Left colon (tissue), 2 donors: ENCODE measurements around the gene MT1A. TPM values are rescaled to one million over a fixed set of nuclear protein-coding genes. Genes with fewer than 3 reads are reported as not detected.

Experiments used
- ATAC-seq: fragments of 200-7000 bp; cut with Tn5 transposase; one replicate; pipeline ENCODE4 v1.9.1; 2020; ENCODE audit warnings: mild to moderate bottlenecking, moderate library complexity
- DNase-seq, 2 donors: peaks; one replicate each; pipeline ENCODE4 v3.0.0-alpha.2; 2020
- intact Hi-C, 2 donors: fragments of 100-400 bp; cut with DNase I in 1 of 2; cut with micrococcal nuclease in 1 of 2; formaldehyde crosslinking; loops; one replicate each; pipeline versions ENCODE4 v1.11.2 to v1.14.0; 2022; cut with DNase I, micrococcal nuclease
- long read RNA-seq: library from polyadenylated mRNA; unstranded; transcript quantifications from one replicate; pipeline ENCODE4 v2.0.0, GENCODE V29; 2021
- total RNA-seq, 2 donors: library from RNA; stranded (reverse); fragmentation: NEBNext Ultra II Directional; extraction: Animal tissue kit (Norgen Biotek cat#: 25700); gene quantifications; one replicate each; pipeline ENCODE4 v1.2.1, GENCODE V29; 2021
- donor health status: DM: no; HTN: no; CAD: no.
- donor health status: DM: yes; HTN: yes; CAD: no.

The MT1A gene
- 1 to 10 TPM; 4.7 to 5.1 TPM for total RNA-seq
- long read RNA-seq: 0 reads

DNA sequence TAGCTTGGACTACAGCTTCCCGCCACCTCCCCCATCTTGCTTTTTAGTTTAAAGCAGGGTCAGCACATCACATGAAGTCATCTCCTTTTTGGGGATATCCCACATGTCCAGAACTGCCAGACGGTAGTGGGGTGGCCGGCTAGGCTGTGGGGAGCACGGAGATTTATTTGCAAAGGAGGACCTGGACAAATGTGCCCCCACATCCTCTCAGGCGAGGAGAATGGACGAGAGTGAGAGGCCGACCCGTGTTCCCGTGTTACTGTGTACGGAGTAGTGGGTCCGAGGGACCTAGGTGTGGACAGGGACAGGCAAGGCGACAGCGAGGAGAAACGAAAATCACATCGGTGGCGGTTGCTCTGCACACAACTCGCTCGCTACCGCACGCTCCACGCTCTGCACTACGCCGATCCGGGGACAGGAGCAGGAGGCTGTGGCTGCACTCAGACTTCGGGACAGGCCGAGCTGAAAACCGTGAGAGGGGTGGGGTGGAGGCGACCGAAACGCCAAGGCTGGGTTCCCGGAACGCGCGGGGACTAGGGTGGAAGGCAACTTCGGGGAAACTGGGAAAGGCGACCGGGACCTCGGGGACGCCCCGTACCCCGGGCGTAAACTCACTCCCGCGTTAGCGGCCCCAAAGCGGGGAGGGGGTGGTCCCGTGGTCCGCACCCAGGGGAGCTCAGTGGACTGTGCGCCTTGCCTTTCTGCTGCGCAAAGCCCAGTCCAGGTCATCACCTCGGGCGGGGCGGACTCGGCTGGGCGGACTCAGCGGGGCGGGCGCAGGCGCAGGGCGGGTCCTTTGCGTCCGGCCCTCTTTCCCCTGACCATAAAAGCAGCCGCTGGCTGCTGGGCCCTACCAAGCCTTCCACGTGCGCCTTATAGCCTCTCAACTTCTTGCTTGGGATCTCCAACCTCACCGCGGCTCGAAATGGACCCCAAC lies at the start of gene MT1A:
Gene MT1A (plus strand): TSS at position 853 of the 937 bp plus-strand sequence. CDS start 73 bp downstream, at position 926.
- ATAC-seq (peak; percentile 87), DNase-seq (peak; percentile 84 to 87)
- intact Hi-C loops: no loop called here

DNA sequence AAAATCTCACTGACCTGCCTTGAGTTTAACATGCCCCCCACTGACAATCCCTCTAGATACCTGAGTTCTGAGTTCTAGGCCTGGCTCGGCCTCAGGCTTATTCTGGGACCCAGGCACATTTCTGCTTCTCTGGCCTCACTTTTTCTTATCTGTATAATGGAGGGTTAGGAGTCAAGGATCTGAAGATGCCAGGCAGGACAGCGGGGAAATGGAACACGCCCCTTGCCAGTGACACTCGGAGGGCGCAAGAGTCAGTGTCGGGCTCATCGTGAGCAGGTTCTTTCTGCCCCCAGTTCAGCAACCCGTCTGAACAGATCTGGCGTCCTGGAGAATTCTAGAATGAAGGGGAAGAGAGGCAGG lies 49.7 kb upstream of the MT1A start:
- no peak for ATAC-seq
- intact Hi-C loops: no loop called here
- no peak for DNase-seq

DNA sequence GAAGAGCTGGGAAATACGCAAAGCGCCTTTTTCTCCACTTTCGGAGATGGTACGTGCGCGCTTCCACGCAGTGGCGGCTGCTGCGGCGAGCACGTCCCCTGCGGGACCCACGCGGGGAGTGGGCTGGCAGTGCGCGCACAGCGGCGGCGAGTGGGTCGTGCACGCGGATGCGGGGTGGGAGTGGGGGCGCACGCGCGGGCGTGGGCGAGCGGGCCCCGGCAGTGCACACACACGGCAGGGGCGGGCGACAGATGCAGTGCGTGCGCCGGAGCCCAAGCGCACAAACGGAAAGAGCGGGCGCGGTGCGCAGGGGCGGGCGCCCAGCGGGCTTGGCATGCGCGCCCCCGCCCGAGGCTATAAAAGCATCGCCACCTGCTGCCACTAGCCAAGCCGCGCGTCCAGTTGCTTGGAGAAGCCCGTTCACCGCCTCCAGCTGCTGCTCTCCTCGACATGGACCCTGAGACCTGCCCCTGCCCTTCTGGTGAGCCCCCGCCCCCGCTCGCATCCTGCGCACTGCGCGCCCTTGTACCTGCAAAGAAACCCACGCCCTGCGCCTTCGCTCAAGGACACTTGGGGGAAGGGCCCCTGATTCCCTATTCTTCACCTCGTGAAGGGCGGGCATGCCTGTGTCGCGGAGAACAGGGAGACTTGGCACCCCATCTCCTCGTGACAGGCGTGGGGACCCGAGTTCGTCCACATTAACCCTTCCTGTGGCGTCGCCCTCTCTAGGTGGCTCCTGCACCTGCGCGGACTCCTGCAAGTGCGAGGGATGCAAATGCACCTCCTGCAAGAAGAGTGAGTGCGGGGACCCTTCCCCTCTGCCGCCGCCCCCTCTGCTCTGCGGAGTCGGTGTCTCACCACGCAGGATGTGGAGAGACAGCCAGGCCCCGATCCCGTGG lies 49.1 kb upstream of the MT1A start, which contains the start of gene MT3:
Gene MT3 (plus strand): TSS at position 388 of the 899 bp plus-strand sequence. CDS start 63 bp downstream, at position 451.
- DNase-seq: peak; percentile 38 to 60
- ATAC-seq: peak; percentile 88
- intact Hi-C loops: no loop called here

DNA sequence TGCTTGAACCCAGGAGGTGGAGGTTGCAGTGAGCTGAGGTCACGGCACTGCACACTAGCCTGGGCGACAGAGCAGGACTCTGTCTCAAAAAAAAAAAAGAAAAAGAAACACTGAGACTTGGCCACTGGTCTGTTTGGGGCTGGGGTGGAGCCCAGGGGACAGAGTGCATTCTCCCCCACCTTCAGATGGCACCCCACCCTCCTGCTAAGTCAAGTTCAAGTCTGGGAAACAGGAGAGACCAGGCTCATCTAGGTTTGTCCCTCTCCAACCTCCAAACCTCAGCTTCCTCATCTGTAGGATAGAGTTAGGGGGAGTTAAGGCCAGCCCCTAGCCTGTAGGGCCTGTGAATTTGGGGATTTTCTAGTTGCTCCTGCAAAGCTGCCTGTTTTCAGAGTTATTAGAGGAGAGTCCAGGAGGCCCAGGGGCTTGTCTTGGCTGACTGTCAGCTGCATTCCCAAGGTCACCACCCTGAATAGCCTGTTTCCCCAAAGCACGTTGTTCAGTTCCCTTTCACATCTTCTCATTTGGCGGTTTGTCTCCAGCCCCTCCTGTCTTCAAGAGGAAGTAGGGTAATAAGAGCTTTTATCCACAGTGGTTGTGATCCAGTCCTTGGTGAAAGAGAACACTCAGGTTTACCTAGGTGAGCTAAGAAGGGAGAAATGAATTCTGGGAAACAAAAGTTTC lies 46.9 kb upstream of the MT1A start:
- intact Hi-C loops: no loop called here
- ATAC-seq (peak; percentile 52), DNase-seq (no peak)

DNA sequence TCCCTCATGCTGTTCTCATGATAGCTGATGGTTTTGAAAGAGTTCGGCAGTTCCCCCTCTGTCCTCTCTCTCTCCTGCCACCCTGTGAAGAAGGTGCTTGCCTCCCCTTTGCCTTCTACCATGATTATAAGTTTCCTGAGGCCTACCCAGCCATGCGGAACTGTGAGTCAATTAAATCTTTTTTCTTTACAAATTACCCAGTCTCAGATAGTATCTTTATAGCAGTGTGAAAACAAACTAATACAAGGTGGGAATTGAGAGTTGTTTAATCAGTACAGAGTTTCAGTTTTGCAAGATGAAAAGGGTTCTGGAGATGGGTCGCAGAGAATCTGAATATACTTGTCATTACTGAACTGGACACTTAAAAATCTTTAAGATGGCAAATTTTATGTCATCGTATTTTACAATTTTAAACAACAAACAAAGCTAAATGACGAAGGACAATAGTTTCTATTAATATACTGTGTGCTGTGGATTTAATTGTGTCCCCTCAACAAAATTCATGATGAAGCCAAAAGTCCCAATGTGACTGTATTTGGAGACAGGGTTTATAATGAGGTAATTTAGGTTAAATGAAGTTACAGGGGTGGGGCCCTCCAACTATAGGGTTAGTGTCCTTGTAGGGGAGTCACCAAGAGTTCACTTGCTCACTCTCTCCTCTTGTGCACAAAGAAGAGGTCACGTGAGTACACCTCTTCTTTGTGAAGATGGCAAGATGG lies 44.7 kb upstream of the MT1A start:
- intact Hi-C loops: no loop called here
- no peak for DNase-seq
- ATAC-seq: no peak

DNA sequence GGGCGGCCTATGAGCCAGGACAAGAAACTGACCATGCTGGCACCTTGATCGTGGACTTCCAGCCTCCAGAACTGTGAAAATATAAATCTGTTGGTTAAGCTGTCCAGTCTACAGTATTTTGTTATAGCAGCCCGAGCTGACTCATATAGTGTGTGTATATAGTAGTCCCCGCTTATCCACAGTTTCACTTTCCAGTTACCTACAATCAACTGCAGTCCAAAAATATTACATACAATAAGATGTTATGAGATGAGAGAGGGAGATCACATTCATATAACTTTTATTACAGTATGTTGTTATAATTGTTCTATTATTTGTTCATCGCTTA lies 44.2 kb upstream of the MT1A start:
- ATAC-seq: no peak
- no peak for DNase-seq
- intact Hi-C loops: no loop called here

DNA sequence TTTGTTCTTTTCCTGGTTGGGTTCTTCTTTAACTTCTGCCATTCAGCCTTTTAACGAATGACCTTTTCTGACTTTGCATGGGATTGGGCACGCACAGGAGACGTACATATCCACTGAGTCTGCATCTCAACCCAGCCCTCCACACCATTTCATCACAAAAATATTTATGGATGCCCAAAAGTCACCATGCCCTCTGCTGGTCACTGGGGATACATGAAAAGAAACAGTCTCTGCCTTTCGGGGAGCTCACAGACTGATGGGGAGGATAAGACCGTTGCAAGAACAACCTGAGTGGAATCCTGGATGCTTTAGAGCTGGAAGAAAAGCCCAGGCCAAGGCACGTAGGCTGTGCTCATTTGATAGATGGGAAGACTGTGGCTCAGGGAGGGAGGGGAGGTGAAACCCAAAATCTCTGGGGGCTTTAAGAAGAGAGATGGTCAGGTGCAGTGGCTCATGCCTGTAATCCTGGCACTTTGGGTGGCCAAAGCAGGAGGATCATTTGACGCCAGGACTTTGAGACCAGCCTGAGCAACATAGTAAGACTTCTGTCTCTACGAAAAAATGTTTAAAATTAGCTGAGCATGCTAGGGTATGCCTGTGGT lies 38.0 kb upstream of the MT1A start:
- intact Hi-C loops: loop anchor here in 1 of 2 donors (5.0 kb wide), 1 partner anchor 83 kb away; no protein-coding TSS in a partner anchor
- ATAC-seq (peak; percentile 45), DNase-seq (no peak)

DNA sequence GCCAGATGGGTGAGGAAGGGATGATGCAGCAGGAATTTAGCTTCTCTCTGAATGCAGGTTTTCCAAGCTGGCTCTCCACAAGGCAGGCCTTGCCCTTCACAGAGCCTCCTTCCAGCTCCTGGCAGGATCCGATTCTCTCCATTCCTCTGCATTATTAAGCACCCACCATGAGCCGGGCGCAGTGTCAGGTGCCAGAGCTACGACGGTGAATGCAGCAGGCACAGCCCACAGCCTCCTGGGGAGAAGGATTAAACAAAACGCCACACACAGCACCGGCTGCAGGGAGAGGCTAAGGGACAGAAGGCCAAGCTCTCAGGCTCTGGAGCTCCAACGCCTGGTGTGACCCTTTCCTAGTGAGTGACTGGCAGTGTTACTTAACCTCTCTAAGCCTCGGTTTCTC lies 37.1 kb upstream of the MT1A start:
- DNase-seq (no peak), ATAC-seq (no peak)
- intact Hi-C loops: loop anchor here in 1 of 2 donors (5.0 kb wide), 1 partner anchor 84 kb away; no protein-coding TSS in a partner anchor

DNA sequence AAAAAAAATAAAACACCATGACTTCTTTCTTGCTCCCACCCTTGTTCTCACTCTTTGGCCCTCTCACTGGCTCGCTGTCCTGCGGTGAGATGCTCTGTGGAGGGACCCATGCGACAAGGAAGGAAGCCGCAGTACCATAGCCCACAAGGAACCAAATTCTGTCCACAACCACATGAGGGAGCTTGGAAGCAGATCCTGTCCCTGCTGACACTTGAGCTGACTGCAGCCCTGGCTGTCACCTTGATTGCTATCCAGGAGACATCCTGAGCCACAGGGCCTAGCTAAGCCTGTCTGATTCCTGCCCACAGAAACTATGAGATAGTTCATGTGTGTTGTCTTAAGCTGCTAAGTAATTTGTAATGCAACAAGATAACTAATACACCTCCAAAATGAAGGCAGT lies 34.9 kb upstream of the MT1A start:
- ATAC-seq (peak; percentile 48), DNase-seq (peak; percentile 45 to 48)
- intact Hi-C loops: loop anchor here in 1 of 2 donors (5.0 kb wide), 1 partner anchor 86 kb away; no protein-coding TSS in a partner anchor

DNA sequence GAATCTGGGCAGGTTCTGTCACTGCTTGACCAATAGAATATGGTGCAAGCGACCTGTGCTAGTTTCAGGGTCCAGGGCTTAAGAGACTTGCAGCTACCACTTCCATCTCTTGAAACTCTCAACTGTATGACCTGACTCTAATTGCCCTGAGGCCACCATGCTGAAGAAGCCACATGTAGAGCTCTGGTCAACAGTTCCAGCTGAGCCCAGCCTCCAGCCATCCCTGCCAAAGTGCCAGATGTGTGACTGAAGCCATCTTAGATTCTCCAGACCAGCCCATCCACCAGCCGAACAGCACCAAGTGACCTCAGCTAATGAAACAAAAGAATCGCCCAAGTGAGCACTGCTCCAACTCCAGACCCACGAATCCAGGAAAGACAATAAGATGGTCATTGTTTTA lies 33.5 kb upstream of the MT1A start:
- ATAC-seq (no peak), DNase-seq (no peak)
- intact Hi-C loops: loop anchor here in 1 of 2 donors (5.0 kb wide), 1 partner anchor 88 kb away; no protein-coding TSS in a partner anchor

DNA sequence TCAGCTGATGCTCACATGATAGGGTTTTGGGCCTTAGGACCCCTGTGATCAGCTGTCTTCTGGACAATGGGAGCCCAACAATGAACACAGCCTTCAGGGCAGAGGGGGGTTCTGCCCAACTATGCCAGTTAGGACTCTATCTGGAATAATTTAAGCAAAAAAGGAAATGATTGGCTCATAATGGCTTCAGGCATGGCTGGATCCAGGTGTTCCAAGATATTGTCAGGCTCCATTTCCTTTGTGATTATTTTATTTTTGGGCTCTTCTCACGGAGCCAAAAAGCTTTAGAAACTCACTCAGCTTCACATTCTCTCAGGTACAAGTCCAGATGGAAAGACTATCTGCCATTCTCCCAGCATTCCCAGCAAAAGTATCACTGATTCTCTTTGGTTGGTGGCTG lies 33.0 kb upstream of the MT1A start:
- DNase-seq (no peak), ATAC-seq (no peak)
- intact Hi-C loops: no loop called here

DNA sequence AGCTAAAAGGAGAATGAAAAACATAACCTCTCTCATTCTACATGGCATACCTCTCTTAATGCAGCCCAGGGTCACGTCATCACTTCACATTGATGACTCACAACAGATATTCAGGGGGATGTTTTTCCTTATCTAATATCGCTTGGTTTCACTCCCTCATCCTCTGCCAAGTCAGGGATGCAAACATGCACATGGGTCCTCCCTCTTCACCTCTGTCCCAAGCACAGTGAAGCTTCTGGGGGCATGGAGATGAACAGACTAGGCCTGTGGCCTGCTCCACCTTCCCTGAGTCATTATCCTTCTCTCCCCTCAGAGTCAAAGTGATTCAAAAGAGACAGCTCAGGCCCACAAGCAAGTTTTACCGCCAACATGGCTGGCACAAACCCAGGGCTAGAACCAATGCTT lies 32.4 kb upstream of the MT1A start:
- intact Hi-C loops: no loop called here
- ATAC-seq: no peak
- no peak for DNase-seq

DNA sequence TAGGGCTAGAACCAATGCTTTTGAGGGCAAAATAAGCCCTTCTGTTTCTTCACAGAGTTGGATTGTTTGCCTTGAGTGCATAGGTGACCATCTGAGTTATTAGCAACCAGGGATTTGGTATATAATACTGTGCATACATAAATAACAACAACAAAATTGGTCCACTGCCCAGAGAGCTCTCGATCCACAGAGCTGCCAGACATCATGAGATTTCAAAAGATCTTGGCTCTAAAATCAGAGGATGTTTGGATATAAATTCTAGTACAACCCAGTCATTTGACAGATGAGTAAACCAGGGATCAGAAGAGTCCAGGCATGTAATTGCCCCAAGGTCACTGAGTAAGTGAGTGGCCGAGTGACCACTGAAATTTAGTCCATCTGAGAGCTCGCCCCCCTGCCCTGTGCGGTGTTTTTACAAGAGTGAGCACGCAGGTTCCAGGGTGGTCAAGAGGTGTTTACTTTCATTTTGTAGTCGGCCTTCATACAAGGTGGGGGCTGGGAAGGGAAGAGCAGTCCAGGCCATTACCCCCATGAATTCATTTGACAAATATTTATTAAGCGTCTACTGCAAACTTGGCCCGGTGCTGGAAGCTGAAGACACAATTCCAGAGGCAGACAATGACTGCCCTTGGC lies 31.9 kb upstream of the MT1A start:
- no peak for DNase-seq
- intact Hi-C loops: no loop called here
- ATAC-seq: no peak

DNA sequence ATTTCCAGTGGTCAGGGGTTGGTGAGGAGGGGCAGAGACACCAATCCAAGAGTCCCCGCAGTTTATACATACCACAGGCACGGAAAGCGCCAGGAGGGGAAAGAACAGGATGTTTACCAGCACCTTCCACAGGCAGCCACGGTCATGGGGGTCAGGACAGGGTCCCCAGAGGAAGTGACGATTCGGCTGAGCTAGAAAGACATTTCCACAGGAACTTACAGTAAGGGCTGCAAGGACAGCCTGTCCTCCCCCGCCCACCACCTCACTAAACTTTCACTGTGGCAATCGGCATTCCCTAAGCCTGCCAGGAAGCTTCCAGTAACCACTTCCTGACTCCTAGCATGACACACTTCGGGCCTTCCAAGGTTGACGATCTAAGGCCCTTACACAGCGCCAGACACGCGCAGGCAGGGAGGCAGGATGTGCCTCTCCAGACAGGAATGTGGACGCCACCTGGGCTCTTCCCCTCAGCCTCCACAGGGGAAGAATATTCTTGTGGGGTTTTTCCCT lies 31.3 kb upstream of the MT1A start:
- no peak for ATAC-seq
- intact Hi-C loops: no loop called here

DNA sequence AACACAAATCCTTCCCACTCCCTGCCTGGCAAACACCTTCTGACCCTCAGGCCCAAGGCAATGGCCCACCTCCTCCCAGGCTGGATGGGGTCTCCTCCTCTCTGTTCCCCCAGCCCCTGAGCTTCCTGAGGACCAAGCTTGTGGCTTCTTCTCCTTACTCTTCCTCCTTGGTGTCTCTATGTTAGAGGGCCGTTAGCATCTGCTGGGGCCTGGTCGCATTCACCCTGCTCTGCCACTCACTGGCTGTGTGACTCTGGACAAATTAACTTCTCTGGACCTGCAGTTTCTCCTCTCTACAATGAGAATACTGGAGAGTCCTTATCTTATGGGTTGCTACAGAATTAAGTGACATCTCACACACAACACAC lies 30.8 kb upstream of the MT1A start:
- intact Hi-C loops: no loop called here
- ATAC-seq (no peak), DNase-seq (no peak)

More for the DNA sequence above, 31.3 kb upstream of the MT1A start:
- DNase-seq: peak; percentile 34 to 73

DNA sequence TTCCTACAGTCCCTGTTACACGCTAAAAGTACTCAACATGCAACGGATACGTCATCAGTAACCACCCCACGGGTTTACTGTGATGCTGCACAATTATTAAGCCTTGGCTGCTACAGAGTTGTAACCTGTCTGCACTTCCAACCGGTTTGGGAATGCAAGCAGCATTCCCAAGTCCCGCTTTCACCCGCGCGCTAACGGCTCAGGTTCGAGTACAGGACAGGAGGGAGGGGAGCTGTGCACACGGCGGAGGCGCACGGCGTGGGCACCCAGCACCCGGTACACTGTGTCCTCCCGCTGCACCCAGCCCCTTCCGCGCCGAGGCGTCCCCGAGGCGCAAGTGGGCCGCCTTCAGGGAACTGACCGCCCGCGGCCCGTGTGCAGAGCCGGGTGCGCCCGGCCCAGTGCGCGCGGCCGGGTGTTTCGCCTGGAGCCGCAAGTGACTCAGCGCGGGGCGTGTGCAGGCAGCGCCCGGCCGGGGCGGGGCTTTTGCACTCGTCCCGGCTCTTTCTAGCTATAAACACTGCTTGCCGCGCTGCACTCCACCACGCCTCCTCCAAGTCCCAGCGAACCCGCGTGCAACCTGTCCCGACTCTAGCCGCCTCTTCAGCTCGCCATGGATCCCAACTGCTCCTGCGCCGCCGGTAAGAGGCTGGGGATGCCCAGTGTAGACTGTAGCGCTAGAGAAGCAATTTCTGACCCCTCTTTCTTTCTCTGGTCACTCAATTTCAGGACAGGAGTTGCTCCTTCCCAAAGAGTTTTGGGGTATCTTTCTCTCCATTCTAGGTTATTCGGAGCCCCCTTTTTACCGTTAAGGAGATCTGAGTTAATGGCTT lies 30.2 kb upstream of the MT1A start, which contains the start of gene MT2A:
Gene MT2A (plus strand): TSS at position 542 of the 833 bp plus-strand sequence. CDS start 72 bp downstream, at position 614.
- ATAC-seq (peak; percentile 89), DNase-seq (peak; percentile 95 to 97)
- intact Hi-C loops: no loop called here
